ENCODE measurements around the gene FMOD.
A peak's percentile ranks its signal among the peaks of the same experiment; 100 is the strongest.
"Not testable (repeated sequence)": the region's sequence is repeated elsewhere in the genome, so short reads cannot be mapped to it uniquely, and the experiment has no call there.

The FMOD gene

GRCh38 chr1:203325418-203326091, 25.4 kb downstream of the FMOD start:
- no peak for DNase-seq

- peak; percentile 74 for DNase-seq
Measured at GRCh38 chr1:203325026-203325417, 25.9 kb downstream of the FMOD start.

- peak; percentile 45 for DNase-seq
Measured at GRCh38 chr1:203324105-203325025, 26.6 kb downstream of the FMOD start.

GRCh38 chr1:203323587-203323986, 27.3 kb downstream of the FMOD start:
- no peak for DNase-seq

- no peak for DNase-seq
Measured at GRCh38 chr1:203322500-203323179, 28.3 kb downstream of the FMOD start.

GRCh38 chr1:203321273-203322052, 29.5 kb downstream of the FMOD start:
- DNase-seq, result no peak

GRCh38 chr1:203320591-203321272, 30.2 kb downstream of the FMOD start:
- DNase-seq, result peak; percentile 69

- DNase-seq, result no peak
Measured at GRCh38 chr1:203318229-203318517, 32.7 kb downstream of the FMOD start.

GRCh38 chr1:203317429-203318228, 33.3 kb downstream of the FMOD start:
- no peak for DNase-seq

GRCh38 chr1:203316626-203317093, 34.3 kb downstream of the FMOD start:
- DNase-seq, result no peak

GRCh38 chr1:203314025-203314759, 36.7 kb downstream of the FMOD start:
- not testable (repeated sequence) for DNase-seq

- no peak for DNase-seq
Measured at GRCh38 chr1:203311368-203312301, 39.3 kb downstream of the FMOD start.

GRCh38 chr1:203308923-203309331, 42.0 kb downstream of the FMOD start:
- DNase-seq, result no peak

GRCh38 chr1:203308328-203308922, 42.5 kb downstream of the FMOD start:
- DNase-seq, result peak; percentile 14

GRCh38 chr1:203307641-203308126, 43.2 kb downstream of the FMOD start:
- DNase-seq, result peak; percentile 13

GRCh38 chr1:203306965-203307541, 43.9 kb downstream of the FMOD start:
- DNase-seq, result peak; percentile 55

GRCh38 chr1:203306089-203306964, 44.6 kb downstream of the FMOD start:
- peak; percentile 55 for DNase-seq

- DNase-seq, result no peak
Measured at GRCh38 chr1:203305809-203306088, 45.2 kb downstream of the FMOD start.

All from activated CD4-positive, alpha-beta T cell treated with anti-CD3 and anti-CD28 coated beads, Interleukin-2, Interleukin-6, amounts not matched to agents 100 ng/mL and 50 ng/mL, durations not matched to agents 16 hours and 8 hours (primary cell).